ENCODE measurements around the gene TTC39A. TPM values are rescaled to one million over a fixed set of nuclear protein-coding genes. Genes with fewer than 3 reads are reported as not detected.

The TTC39A gene
- total RNA-seq: 22.4 and 26.0 TPM in 2 replicates
- long read RNA-seq, transcript TTC39A-208 (18 exons, 2,718 nt): major isoform, 8 of 35 reads
- long read RNA-seq, partial matches to known transcripts: 8 of 35 reads
- long read RNA-seq, other reads (novel, unspliced or antisense): 16 of 35 reads

DNA sequence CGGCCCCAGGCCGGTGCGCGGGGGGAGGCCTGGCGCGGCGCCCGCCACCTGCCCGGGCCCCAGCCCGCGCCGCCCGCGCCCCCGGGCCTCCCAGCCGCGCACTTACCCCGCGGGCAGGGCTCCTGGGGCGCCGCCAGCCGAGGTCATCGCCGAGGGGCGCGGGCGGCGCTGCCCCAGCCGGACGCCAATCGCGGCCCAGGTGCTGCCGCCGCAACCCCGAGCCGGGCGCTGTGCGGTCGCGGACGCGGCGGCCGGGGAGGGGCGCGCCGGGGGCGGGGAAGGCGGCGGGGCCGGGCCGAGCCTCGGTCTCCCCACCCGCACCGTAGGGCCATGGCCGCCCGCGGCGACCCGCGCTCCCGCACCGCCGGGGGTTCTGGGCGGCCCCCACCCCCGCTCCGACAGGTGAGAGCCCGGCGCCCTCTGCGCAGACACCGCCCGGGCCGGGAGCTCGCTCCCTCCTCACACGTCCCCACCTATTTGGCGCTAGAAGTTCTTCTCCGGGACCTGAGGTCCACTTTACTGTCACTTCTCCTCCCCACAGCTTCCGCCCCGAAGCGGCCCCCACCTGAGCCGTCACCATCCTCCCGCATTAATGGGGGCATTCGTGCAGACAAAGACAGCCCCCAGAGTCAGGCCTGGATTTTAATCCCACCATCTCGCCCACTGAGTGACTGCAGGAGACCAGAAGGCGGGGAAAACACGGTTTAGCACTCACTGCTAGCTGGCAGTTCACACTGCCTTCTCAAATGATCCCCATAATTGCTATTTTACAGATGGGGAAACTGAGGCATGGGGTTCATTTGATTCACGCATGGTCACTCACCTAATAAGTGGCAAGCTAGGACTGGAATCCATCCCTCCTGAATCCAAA lies at the start of gene TTC39A:
Gene TTC39A (minus strand): TSS at position 232 of the 871 bp plus-strand sequence. CDS start 85 bp downstream, at position 147.
- H3K4me3 Mint-ChIP-seq (ENCODE audit: low read depth): peak within 1 kb of the TSS; percentile 84
- H3K36me3 Mint-ChIP-seq (ENCODE audit: insufficient read depth): no peaks in the 10 kb centered on the region
- TF ChIP-seq, protein P1, sequence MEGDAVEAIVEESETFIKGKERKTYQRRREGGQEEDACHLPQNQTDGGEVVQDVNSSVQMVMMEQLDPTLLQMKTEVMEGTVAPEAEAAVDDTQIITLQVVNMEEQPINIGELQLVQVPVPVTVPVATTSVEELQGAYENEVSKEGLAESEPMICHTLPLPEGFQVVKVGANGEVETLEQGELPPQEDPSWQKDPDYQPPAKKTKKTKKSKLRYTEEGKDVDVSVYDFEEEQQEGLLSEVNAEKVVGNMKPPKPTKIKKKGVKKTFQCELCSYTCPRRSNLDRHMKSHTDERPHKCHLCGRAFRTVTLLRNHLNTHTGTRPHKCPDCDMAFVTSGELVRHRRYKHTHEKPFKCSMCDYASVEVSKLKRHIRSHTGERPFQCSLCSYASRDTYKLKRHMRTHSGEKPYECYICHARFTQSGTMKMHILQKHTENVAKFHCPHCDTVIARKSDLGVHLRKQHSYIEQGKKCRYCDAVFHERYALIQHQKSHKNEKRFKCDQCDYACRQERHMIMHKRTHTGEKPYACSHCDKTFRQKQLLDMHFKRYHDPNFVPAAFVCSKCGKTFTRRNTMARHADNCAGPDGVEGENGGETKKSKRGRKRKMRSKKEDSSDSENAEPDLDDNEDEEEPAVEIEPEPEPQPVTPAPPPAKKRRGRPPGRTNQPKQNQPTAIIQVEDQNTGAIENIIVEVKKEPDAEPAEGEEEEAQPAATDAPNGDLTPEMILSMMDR (IDR thresholded peaks at IDR 0.05; ENCODE audit: unreplicated experiment): no peak
- peaks cover 23% of the 10 kb centered on the region for H3K4me1 Mint-ChIP-seq (ENCODE audit: low read depth)
- DNase-seq (ENCODE audit: low spot score, unreplicated experiment): no peak
- peaks cover 9% of the 10 kb centered on the region for H3K27me3 Mint-ChIP-seq
- peak within 1 kb of the TSS; percentile 93 for H3K27ac Mint-ChIP-seq
- no peaks in the 10 kb centered on the region for H3K9me3 Mint-ChIP-seq (ENCODE audit: low read depth)

DNA sequence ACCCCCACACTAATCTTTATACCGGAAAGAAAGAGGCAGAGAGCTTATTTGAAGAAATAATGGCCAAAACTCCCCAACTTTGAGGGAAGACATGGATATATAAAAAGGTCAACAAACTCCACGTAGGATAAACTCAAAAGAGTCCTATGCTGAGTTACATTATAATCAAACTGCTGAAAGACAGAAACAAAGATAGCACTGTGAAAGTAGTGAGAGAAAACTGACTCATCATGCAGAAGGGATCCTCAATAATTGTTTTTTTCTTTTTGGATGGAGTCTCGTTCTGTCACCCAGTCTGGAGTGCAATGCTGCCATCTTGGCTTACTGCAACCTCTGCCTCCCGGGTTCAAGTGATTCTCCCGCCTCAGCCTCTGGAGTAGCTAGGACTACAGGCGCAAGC lies 48.5 kb upstream of the TTC39A start:
- TF ChIP-seq, protein P1 (IDR thresholded peaks at IDR 0.05; ENCODE audit: unreplicated experiment): no peak
- H3K27ac Mint-ChIP-seq: no peak overlapping the region
- H3K4me3 Mint-ChIP-seq (ENCODE audit: low read depth): no peak overlapping the region
- no peaks in the 10 kb centered on the region for H3K27me3 Mint-ChIP-seq
- DNase-seq (ENCODE audit: low spot score, unreplicated experiment): no peak
- peaks cover 30% of the 10 kb centered on the region for H3K9me3 Mint-ChIP-seq (ENCODE audit: low read depth)
- peaks cover 3% of the 10 kb centered on the region for H3K4me1 Mint-ChIP-seq (ENCODE audit: low read depth)
- peaks cover 56% of the 10 kb centered on the region for H3K36me3 Mint-ChIP-seq (ENCODE audit: insufficient read depth)

DNA sequence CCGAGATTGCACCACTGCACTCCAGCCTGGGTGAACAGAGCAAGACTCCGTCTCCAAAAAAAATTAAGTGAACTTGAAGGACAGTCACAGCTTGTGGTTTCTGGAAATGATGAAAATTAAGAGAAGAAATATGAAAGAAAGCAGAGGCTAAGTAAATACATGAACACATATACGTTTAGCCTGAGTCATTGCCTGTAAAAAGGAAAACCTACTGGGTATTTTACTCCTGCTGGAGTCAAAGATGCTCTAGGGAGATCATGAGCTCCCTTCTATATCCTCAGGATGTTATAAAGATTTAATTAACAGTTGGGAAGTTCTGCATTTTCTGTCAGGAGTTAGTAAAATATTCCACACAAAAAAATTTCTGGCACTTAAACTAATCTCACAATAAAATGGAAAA lies 43.5 kb upstream of the TTC39A start:
- peaks cover 26% of the 10 kb centered on the region for H3K36me3 Mint-ChIP-seq (ENCODE audit: insufficient read depth)
- TF ChIP-seq, protein P1 (IDR thresholded peaks at IDR 0.05; ENCODE audit: unreplicated experiment): no peak
- H3K27me3 Mint-ChIP-seq: no peaks in the 10 kb centered on the region
- no peak overlapping the region for H3K4me3 Mint-ChIP-seq (ENCODE audit: low read depth)
- no peak overlapping the region for H3K27ac Mint-ChIP-seq
- no peaks in the 10 kb centered on the region for H3K4me1 Mint-ChIP-seq (ENCODE audit: low read depth)
- peaks cover 7% of the 10 kb centered on the region for H3K9me3 Mint-ChIP-seq (ENCODE audit: low read depth)
- no peak for DNase-seq (ENCODE audit: low spot score, unreplicated experiment)

DNA sequence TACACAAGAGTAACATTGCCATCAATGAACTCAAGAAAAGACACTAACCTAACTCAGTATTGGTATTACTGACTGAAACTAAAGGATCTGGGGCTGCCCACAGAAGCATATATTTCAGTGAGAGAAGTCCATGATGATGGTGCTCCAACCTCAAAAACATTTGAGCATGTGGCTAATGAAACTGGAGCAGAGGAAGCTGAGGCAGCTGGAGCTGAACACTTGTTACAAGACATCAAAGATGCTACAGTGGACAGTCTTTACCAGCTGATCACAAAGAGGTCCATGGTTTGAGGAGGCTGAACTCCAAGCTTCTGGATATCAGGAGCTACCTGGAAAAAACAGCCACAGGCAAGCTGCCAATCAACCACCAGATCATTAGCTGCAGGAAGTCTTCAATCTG lies 42.2 kb upstream of the TTC39A start:
- peaks cover 6% of the 10 kb centered on the region for H3K9me3 Mint-ChIP-seq (ENCODE audit: low read depth)
- no peaks in the 10 kb centered on the region for H3K27me3 Mint-ChIP-seq
- H3K4me3 Mint-ChIP-seq (ENCODE audit: low read depth): no peak overlapping the region
- TF ChIP-seq, protein P1 (IDR thresholded peaks at IDR 0.05; ENCODE audit: unreplicated experiment): no peak
- DNase-seq (ENCODE audit: low spot score, unreplicated experiment): no peak
- no peaks in the 10 kb centered on the region for H3K4me1 Mint-ChIP-seq (ENCODE audit: low read depth)
- H3K27ac Mint-ChIP-seq: no peak overlapping the region
- H3K36me3 Mint-ChIP-seq (ENCODE audit: insufficient read depth): peaks cover 21% of the 10 kb centered on the region

DNA sequence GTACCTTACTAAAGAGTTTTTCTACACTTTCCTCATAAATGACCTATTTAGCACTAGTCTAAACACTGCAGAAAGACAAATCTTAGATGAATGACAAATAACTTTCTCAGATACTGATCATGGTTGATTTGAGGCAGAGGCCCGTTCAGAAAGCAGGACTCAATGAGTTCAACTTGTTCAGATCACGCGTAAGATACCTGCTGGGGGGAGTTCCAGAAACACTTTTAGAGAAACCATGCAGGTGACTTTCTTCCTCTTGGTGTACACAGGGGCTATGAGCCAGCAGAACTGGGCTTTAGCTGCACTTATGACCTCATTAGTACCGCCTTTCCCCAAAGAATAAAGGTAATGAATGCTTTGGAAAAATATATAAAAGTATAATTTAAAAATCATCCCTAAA lies 38.8 kb upstream of the TTC39A start:
- no peak overlapping the region for H3K4me3 Mint-ChIP-seq (ENCODE audit: low read depth)
- H3K9me3 Mint-ChIP-seq (ENCODE audit: low read depth): no peaks in the 10 kb centered on the region
- DNase-seq (ENCODE audit: low spot score, unreplicated experiment): no peak
- TF ChIP-seq, protein P1 (IDR thresholded peaks at IDR 0.05; ENCODE audit: unreplicated experiment): no peak
- H3K27ac Mint-ChIP-seq: no peak overlapping the region
- H3K36me3 Mint-ChIP-seq (ENCODE audit: insufficient read depth): peaks cover 15% of the 10 kb centered on the region
- H3K4me1 Mint-ChIP-seq (ENCODE audit: low read depth): peaks cover 4% of the 10 kb centered on the region
- H3K27me3 Mint-ChIP-seq: no peaks in the 10 kb centered on the region

Data from progenitor cell of endocrine pancreas (in vitro differentiated cells).